ENCODE measurements around the gene SLC8A1. TPM values are rescaled to one million over a fixed set of nuclear protein-coding genes. Genes with fewer than 3 reads are reported as not detected.

The SLC8A1 gene
- total RNA-seq, 1 donor, result 82.9 TPM

GRCh38 chr2:40118622-40119021, 333.3 kb downstream of the SLC8A1 start:
- TF ChIP-seq CTCF (IDR thresholded peaks at IDR 0.05; ENCODE audit: extremely low read depth, low read depth, low read length), result no peak
- no peak for DNase-seq (ENCODE audit: insufficient read length, low spot score, missing footprints)
- Histone ChIP-seq H3K27ac (ENCODE audit: low read depth, low read length) (no peak overlapping the region), H3K79me2 (ENCODE audit: insufficient read depth, low read length) (no peaks in the 10 kb centered on the region), H3K4me1 (ENCODE audit: insufficient read depth, low read length) (peaks cover 10% of the 10 kb centered on the region), H3K36me3 (ENCODE audit: insufficient read depth, low read length) (peaks cover 4% of the 10 kb centered on the region), H3K4me2 (ENCODE audit: insufficient read depth, low read length) (no peak overlapping the region), H3K9me3 (ENCODE audit: low read depth, low read length) (no peaks in the 10 kb centered on the region), H4K20me1 (ENCODE audit: insufficient read depth, low read length) (no peaks in the 10 kb centered on the region), H2AFZ (ENCODE audit: low read length) (no peak overlapping the region), H3K27me3 (ENCODE audit: insufficient read depth, low read length) (no peaks in the 10 kb centered on the region), H3K4me3 (ENCODE audit: insufficient read depth, low read length) (no peak overlapping the region)

GRCh38 chr2:40115894-40116293, 336.0 kb downstream of the SLC8A1 start:
- H2AFZ ChIP-seq (ENCODE audit: low read length), result no peak overlapping the region
- DNase-seq (ENCODE audit: insufficient read length, low spot score, missing footprints), result no peak
- no peak overlapping the region for H3K4me2 ChIP-seq (ENCODE audit: insufficient read depth, low read length)
- H3K27me3 ChIP-seq (ENCODE audit: insufficient read depth, low read length), result no peaks in the 10 kb centered on the region
- TF ChIP-seq CTCF (IDR thresholded peaks at IDR 0.05; ENCODE audit: extremely low read depth, low read depth, low read length), result no peak
- H3K4me3 ChIP-seq (ENCODE audit: insufficient read depth, low read length), result no peak overlapping the region
- H3K4me1 ChIP-seq (ENCODE audit: insufficient read depth, low read length), result peaks cover 9% of the 10 kb centered on the region
- H3K36me3 ChIP-seq (ENCODE audit: insufficient read depth, low read length), result peaks cover 4% of the 10 kb centered on the region
- H3K27ac ChIP-seq (ENCODE audit: low read depth, low read length), result no peak overlapping the region
- H3K9me3 ChIP-seq (ENCODE audit: low read depth, low read length), result no peaks in the 10 kb centered on the region
- no peaks in the 10 kb centered on the region for H4K20me1 ChIP-seq (ENCODE audit: insufficient read depth, low read length)
- H3K79me2 ChIP-seq (ENCODE audit: insufficient read depth, low read length), result no peaks in the 10 kb centered on the region

- Histone ChIP-seq H3K36me3 (ENCODE audit: insufficient read depth, low read length) (peaks cover 4% of the 10 kb centered on the region), H3K4me3 (ENCODE audit: insufficient read depth, low read length) (no peak overlapping the region), H3K4me2 (ENCODE audit: insufficient read depth, low read length) (no peak overlapping the region), H4K20me1 (ENCODE audit: insufficient read depth, low read length) (no peaks in the 10 kb centered on the region), H3K27me3 (ENCODE audit: insufficient read depth, low read length) (no peaks in the 10 kb centered on the region), H3K79me2 (ENCODE audit: insufficient read depth, low read length) (no peaks in the 10 kb centered on the region), H2AFZ (ENCODE audit: low read length) (no peak overlapping the region), H3K4me1 (ENCODE audit: insufficient read depth, low read length) (peaks cover 9% of the 10 kb centered on the region), H3K9me3 (ENCODE audit: low read depth, low read length) (no peaks in the 10 kb centered on the region), H3K27ac (ENCODE audit: low read depth, low read length) (no peak overlapping the region)
- TF ChIP-seq CTCF (IDR thresholded peaks at IDR 0.05; ENCODE audit: extremely low read depth, low read depth, low read length), result no peak
- DNase-seq (ENCODE audit: insufficient read length, low spot score, missing footprints), result no peak
Observed at GRCh38 chr2:40115348-40115747, 336.5 kb downstream of the SLC8A1 start.

- H3K4me2 ChIP-seq (ENCODE audit: insufficient read depth, low read length), result no peak overlapping the region
Observed at GRCh38 chr2:40113997-40114396, 337.9 kb downstream of the SLC8A1 start.

More at GRCh38 chr2:40113997-40114396, 337.9 kb downstream of the SLC8A1 start:
- Histone ChIP-seq H4K20me1 (ENCODE audit: insufficient read depth, low read length) (no peaks in the 10 kb centered on the region), H3K79me2 (ENCODE audit: insufficient read depth, low read length) (no peaks in the 10 kb centered on the region), H3K27me3 (ENCODE audit: insufficient read depth, low read length) (no peaks in the 10 kb centered on the region), H3K36me3 (ENCODE audit: insufficient read depth, low read length) (peaks cover 4% of the 10 kb centered on the region), H3K4me3 (ENCODE audit: insufficient read depth, low read length) (no peak overlapping the region), H3K9me3 (ENCODE audit: low read depth, low read length) (no peaks in the 10 kb centered on the region), H3K4me1 (ENCODE audit: insufficient read depth, low read length) (peaks cover 9% of the 10 kb centered on the region), H2AFZ (ENCODE audit: low read length) (no peak overlapping the region), H3K27ac (ENCODE audit: low read depth, low read length) (no peak overlapping the region)
- no peak for DNase-seq (ENCODE audit: insufficient read length, low spot score, missing footprints)
- no peak for TF ChIP-seq CTCF (IDR thresholded peaks at IDR 0.05; ENCODE audit: extremely low read depth, low read depth, low read length)

Data from osteoblast (primary cell).